Body of pancreas (tissue), 4 donors: ENCODE measurements around the gene CDT1. TPM values are rescaled to one million over a fixed set of nuclear protein-coding genes. Genes with fewer than 3 reads are reported as not detected.

Experiments used
- ATAC-seq: fragments of 150-250 bp; one replicate; pipeline ENCODE4 v1.9.1; 2016
- DNase-seq, 4 donors: peaks; one replicate each; pipeline ENCODE4 v3.0.0-alpha.2; 2019
- H3K27ac ChIP-seq, 4 donors: fragments of 200-600 bp; sonication (generic); 1 replicate in 3 of 4; 2 replicates in 1 of 4; pipeline versions ENCODE4 v1.5.1 to v1.6.1; 2016 to 2019; ENCODE audit warnings: mild to moderate bottlenecking in 1 of 4, mixed read lengths in 1 of 4, moderate library complexity in 1 of 4
- H3K27me3 ChIP-seq, 2 donors: fragments of 200-600 bp; sonication (generic); one replicate each; pipeline ENCODE4 v1.6.0; 2016; ENCODE audit warnings: mild to moderate bottlenecking in 1 of 2
- H3K36me3 ChIP-seq, 2 donors: fragments of 200-600 bp; sonication (generic); replicated peaks in 1 of 2; 2 replicates each; pipeline ENCODE4 v1.5.1; 2016; ENCODE audit warnings: low read depth in 2 of 2; ENCODE audit not compliant: insufficient read depth in 1 of 2
- H3K4me1 ChIP-seq: fragments of 200-600 bp; sonication (generic); one replicate; pipeline ENCODE4 v1.6.0; 2016
- H3K4me3 ChIP-seq, 2 donors: fragments of 200-600 bp; sonication (generic); 1 replicate in 1 of 2; 2 replicates in 1 of 2; pipeline ENCODE4 v1.5.1; 2016 to 2019
- H3K9me3 ChIP-seq, 3 donors: fragments of 200-600 bp; sonication (generic); 1 replicate in 2 of 3; 2 replicates in 1 of 3; pipeline ENCODE4 v1.5.1; 2016
- POLR2A ChIP-seq, 3 donors: fragments of 450-650 bp; IDR thresholded peaks; one replicate each; pipeline ENCODE4 v1.6.1; 2016; ENCODE audit warnings: antibody characterized with exemption in 3 of 3, mild to moderate bottlenecking in 2 of 3
- WGBS, 2 donors: methylation state at CpG; one replicate each; pipeline ENCODE4 v1.1.5; 2017; 5-methylcytosine and 5-hydroxymethylcytosine counted together
- intact Hi-C: fragments of 100-400 bp; cut with DNase I; formaldehyde crosslinking; loops from one replicate; pipeline ENCODE4 v1.15.1; 2023
- total RNA-seq, 2 donors: library from RNA; depleted of rRNA; stranded (reverse); fragments of >200 nt; gene quantifications; one replicate each; pipeline ENCODE4 v1.1.0, GENCODE V29; 2016
- TF ChIP-seq, protein P1 (sequence below), 7 experiments: fragments of 450-650 bp in 4 of 7; fragments of 200-600 bp in 3 of 7; sonication (generic) in 3 of 7; IDR thresholded peaks; one replicate each; pipeline ENCODE4 v1.5.1; 2016 to 2019; ENCODE audit warnings: antibody characterized with exemption in 7 of 7

The CDT1 gene
- total RNA-seq, 2 donors from 2014 or later, result 7.6 TPM; not detected in 1

DNA sequence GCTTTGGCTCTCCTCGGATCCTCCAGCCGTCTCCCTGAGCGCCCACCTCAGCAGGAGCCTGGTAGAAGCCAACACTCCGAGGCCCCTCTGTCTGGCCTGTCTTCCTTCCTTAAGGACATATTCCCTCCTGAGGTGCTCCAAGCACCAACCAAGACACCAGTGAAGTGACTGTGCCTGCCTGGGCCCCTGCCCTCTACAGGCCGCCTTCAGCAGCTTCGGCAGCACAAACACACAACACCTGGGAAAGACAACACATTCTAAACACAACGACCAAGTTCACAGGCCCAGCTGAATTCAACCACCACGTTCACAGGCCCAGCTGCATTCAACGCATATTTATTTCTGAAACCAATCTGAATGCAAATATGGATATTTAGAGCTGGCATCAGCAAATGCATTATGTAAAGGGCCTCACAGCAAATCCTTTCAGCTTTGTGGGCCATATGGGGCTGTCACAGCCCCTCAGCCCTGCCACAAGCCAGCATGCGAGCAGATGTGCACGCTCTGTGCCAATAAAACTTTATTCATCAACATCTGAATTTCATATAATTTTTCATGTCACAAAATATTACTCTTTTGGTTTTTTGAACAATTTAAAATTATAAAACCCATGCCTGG lies 40.9 kb downstream of the CDT1 start:
- WGBS, 2 donors, result 81 to 85% methylated on average over 9 to 11 of the region's 11 CpGs
- Histone ChIP-seq H3K27me3 (no peaks in the 10 kb centered on the region), H3K9me3 (no peaks in the 10 kb centered on the region), H3K36me3 (no peaks in the 10 kb centered on the region), H3K27ac (no peak overlapping the region), H3K4me3 (no peak overlapping the region), H3K4me1 (no peaks in the 10 kb centered on the region)
- intact Hi-C loops, result no loop called here
- DNase-seq, result no peak
- TF ChIP-seq, protein P1, sequence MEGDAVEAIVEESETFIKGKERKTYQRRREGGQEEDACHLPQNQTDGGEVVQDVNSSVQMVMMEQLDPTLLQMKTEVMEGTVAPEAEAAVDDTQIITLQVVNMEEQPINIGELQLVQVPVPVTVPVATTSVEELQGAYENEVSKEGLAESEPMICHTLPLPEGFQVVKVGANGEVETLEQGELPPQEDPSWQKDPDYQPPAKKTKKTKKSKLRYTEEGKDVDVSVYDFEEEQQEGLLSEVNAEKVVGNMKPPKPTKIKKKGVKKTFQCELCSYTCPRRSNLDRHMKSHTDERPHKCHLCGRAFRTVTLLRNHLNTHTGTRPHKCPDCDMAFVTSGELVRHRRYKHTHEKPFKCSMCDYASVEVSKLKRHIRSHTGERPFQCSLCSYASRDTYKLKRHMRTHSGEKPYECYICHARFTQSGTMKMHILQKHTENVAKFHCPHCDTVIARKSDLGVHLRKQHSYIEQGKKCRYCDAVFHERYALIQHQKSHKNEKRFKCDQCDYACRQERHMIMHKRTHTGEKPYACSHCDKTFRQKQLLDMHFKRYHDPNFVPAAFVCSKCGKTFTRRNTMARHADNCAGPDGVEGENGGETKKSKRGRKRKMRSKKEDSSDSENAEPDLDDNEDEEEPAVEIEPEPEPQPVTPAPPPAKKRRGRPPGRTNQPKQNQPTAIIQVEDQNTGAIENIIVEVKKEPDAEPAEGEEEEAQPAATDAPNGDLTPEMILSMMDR (IDR thresholded peaks at IDR 0.05), result no peak
- no peak for TF ChIP-seq POLR2A (IDR thresholded peaks at IDR 0.05)
- ATAC-seq, result no peak

DNA sequence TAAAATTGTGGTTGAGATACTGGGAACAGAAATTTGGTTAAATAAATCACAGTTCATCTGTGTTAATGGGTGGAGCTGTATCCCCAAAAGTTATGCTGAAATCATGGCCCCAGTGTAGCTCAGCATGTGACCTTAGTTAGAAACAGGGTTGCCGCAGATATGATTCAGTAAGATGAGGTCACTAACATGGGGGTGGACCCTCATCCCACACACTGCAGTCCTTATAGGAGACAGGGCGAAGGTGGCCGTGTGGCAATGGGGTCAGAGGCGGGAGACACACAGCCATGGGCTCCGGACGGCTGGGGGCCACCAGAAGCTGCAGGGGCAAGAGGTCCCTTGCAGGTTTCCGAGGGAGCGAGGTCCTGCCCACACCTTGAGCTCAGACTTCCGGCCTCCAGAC lies 42.5 kb downstream of the CDT1 start:
- Histone ChIP-seq H3K4me1 (no peaks in the 10 kb centered on the region), H3K36me3 (no peaks in the 10 kb centered on the region), H3K27ac (no peak overlapping the region), H3K9me3 (no peaks in the 10 kb centered on the region), H3K27me3 (no peaks in the 10 kb centered on the region), H3K4me3 (no peak overlapping the region)
- DNase-seq (no peak), ATAC-seq (no peak)
- no peak for TF ChIP-seq POLR2A (IDR thresholded peaks at IDR 0.05)
- TF ChIP-seq, protein P1 (IDR thresholded peaks at IDR 0.05), result no peak
- 91 to 96% methylated on average over 9 of the region's 9 CpGs for WGBS, 2 donors
- intact Hi-C loops, result no loop called here

DNA sequence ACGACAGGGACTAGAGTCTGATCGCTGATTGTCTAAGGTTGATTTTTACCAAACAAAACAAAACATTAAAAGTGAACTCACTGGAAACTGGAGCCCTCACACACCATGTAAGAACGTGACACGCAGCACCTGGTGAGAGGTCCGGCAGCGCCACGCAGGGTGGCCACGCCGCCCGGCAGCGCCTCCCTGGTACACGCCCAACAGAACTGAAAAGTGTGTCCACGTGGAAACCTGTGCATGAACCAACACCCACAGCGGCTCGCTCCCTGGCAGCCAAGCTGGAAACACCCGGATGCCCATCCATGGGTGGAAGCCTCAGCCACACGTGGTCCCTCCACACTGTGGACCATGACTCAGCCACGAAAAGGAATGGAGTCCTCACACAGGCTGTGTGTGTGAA lies 44.1 kb downstream of the CDT1 start:
- DNase-seq, result no peak
- Histone ChIP-seq H3K9me3 (no peaks in the 10 kb centered on the region), H3K27me3 (no peaks in the 10 kb centered on the region), H3K4me1 (no peaks in the 10 kb centered on the region), H3K36me3 (no peaks in the 10 kb centered on the region), H3K4me3 (no peak overlapping the region), H3K27ac (no peak overlapping the region)
- no peak for TF ChIP-seq POLR2A (IDR thresholded peaks at IDR 0.05)
- TF ChIP-seq, protein P1 (IDR thresholded peaks at IDR 0.05), result no peak
- 90 to 92% methylated on average over 18 of the region's 18 CpGs for WGBS, 2 donors
- intact Hi-C loops, result no loop called here
- ATAC-seq, result no peak

DNA sequence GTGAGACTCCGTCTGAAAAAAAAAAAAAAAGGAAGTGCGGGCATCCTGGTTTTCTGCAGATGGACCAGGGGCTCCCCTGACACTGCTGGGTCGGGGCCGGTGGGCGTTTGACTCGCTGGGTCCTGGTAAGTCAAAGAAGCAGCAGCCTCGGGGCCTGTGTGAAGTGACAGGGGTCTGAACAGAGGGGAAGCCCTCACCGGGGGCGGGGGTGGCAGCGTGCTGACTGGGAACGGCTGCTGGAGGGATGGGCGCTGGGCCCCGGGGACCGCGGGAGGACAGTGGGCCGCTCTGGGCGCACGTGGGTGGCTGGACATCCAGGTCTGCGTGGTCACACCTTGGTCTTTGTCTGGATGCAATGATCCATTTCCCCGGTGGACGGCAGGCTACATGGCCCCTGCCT lies 45.0 kb downstream of the CDT1 start:
- intact Hi-C loops, result no loop called here
- H3K36me3 ChIP-seq, result no peaks in the 10 kb centered on the region

More for the DNA sequence above, 45.0 kb downstream of the CDT1 start:
- WGBS, 2 donors, result 90% methylated on average over 16 to 21 of the region's 21 CpGs
- Histone ChIP-seq H3K4me1 (no peaks in the 10 kb centered on the region), H3K9me3 (no peaks in the 10 kb centered on the region), H3K4me3 (no peak overlapping the region), H3K27me3 (no peaks in the 10 kb centered on the region), H3K27ac (no peak overlapping the region)
- DNase-seq (no peak), ATAC-seq (no peak)
- TF ChIP-seq POLR2A (IDR thresholded peaks at IDR 0.05), result no peak
- TF ChIP-seq, protein P1 (IDR thresholded peaks at IDR 0.05), result no peak
